Suprapubic skin (tissue), 4 donors: Measurements from ENCODE around the gene MAST1. TPM values are rescaled to one million over a fixed set of nuclear protein-coding genes. Genes with fewer than 3 reads are reported as not detected.
A peak's percentile ranks its signal among the peaks of the same experiment; 100 is the strongest.

ENCODE experiments used
- DNase-seq, 2 donors: peaks; one replicate each; pipeline ENCODE4 v3.0.0-alpha.2; 2019; ENCODE audit warnings: low spot score in 2 of 2
- H3K27ac ChIP-seq: fragments of 200-600 bp; sonication (generic); one replicate; pipeline ENCODE4 v1.5.1; 2019
- H3K27me3 ChIP-seq: fragments of 200-600 bp; sonication (generic); one replicate; pipeline ENCODE4 v1.5.1; 2019
- H3K36me3 ChIP-seq: fragments of 200-600 bp; sonication (generic); one replicate; pipeline ENCODE4 v1.5.1; 2019
- H3K4me1 ChIP-seq: fragments of 200-600 bp; sonication (generic); one replicate; pipeline ENCODE4 v1.5.1; 2019
- H3K4me3 ChIP-seq: fragments of 200-600 bp; sonication (generic); one replicate; pipeline ENCODE4 v1.5.1; 2019; ENCODE audit warnings: mild to moderate bottlenecking
- H3K9me3 ChIP-seq: fragments of 200-600 bp; sonication (generic); one replicate; pipeline ENCODE4 v1.5.1; 2019
- EP300 ChIP-seq: sonication (generic); formaldehyde crosslinking; IDR thresholded peaks from one replicate; pipeline ENCODE4 v1.6.1; 2017; ENCODE audit warnings: antibody characterized with exemption
- POLR2A ChIP-seq, 2 donors: fragments of 450-650 bp; IDR thresholded peaks; one replicate each; pipeline ENCODE4 v1.6.1; 2017; ENCODE audit warnings: antibody characterized with exemption in 2 of 2, mild to moderate bottlenecking in 2 of 2, moderate library complexity in 2 of 2
- POLR2AphosphoS5 ChIP-seq, 3 donors: sonication (generic); formaldehyde crosslinking; IDR thresholded peaks; one replicate each; pipeline ENCODE4 v1.6.1; 2017; ENCODE audit warnings: antibody characterized with exemption in 3 of 3
- WGBS: methylation state at CpG from one replicate; pipeline ENCODE4 v1.1.5; 2018; 5-methylcytosine and 5-hydroxymethylcytosine counted together
- total RNA-seq, 4 donors: library from RNA; depleted of rRNA; stranded (reverse); fragments of >200 nt; gene quantifications; one replicate each; pipeline ENCODE4 v1.1.0, GENCODE V29; 2016
- TF ChIP-seq, protein P1 (sequence below), 2 donors: fragments of 200-600 bp in 1 of 2; fragments of 450-650 bp in 1 of 2; sonication (generic) in 1 of 2; IDR thresholded peaks; one replicate each; pipeline ENCODE4 v1.5.1; 2016 to 2019; ENCODE audit warnings: antibody characterized with exemption in 2 of 2, mild to moderate bottlenecking in 1 of 2, moderate library complexity in 1 of 2

MAST1 gene
- total RNA-seq, 4 donors from 2014 or later, result 2.7 to 5.3 (median 3.7) TPM

DNA sequence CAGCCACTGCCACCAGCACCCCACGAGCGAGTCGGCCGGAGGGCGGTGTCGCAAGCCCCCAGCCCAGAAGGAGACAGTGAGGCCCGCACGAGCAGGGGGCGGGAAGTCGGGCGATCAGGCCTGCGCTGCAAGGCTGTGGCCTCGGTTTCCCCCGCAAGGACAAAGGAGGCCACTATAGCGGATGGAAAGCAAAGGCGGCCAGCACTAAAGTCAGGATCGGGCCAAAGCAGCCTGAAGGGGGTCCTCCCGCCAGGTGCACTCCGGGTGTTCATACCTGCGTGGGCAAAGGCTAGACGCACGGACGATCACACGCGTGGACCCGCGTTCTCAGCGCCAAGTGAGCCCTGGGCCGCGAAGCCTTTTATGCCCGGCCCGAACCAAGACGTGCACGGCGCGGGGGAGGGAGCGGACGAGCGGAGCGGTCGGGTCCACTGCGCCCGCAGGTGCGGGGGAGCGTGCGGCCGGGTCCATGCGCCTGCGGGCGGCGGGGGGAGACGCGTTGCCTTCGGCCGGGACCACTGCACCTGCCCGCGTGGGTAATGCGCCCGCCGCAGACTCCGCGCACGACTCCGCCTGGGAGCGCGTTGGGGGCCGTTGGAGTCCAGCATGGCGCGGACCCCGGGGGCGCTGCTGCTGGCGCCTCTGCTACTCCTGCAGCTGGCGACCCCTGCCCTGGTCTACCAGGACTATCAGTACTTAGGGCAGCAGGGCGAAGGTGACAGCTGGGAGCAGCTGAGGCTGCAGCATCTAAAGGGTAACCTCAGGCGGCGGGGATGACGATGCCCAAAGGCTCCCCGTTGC lies 36.6 kb upstream of the MAST1 start, which contains the start of the genes PRDX2 and THSD8:
Gene PRDX2, minus strand, starts transcription at position 335 of the 801 bp plus-strand sequence. CDS start 539 bp downstream, outside the sequence.
Gene THSD8, plus strand, starts transcription at position 604 of the 801 bp plus-strand sequence. Its CDS starts 3 bp downstream, at position 607.
- WGBS, result 0% methylated on average over 27 of the region's 78 CpGs
- peak; percentile 77 to 90 for DNase-seq

DNA sequence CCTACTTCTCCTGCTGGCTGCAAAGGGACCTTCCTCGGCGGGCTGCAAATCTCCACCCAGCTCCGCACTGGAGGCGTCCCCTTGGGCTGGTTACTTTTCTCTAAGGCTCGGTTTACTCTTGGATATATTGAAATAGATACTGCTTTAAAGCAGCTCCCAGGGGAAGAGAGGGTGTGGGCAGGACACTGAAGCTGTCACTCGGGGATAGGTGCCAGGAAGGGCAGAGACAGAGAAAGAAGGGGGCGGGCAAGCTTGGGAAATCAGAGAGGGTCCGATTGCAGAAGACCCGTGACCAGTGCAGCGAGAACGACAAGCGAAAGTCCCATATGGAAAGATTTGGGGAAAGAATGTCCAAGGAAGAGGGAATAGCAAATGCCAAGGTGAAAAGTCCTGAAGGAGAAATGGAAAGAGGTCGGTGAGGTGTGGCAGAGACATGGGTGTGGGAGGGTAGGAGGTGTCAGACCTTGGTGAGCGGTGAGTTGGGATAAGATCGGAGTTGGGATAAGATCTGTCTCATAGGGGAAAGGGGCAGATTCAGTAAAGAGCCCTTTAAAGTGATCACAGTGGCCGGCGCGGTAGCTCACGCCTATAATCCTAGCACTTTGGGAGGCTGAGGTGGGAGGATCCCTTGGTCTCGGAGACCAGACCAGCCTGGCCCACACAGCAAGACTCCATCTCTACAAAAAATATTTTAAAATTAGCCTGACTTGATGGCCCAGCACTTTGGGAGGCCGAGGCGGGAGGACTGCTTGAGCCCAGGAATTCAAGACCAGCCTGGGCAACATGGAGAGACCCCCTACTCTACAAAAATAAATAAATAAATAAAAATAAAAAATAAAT lies 35.8 kb upstream of the MAST1 start:
- Histone ChIP-seq H3K9me3 (no peaks in the 10 kb centered on the region), H3K4me3 (peak overlapping the region; percentile 80), H3K27ac (peak overlapping the region; percentile 58), H3K4me1 (peaks cover 41% of the 10 kb centered on the region), H3K27me3 (no peaks in the 10 kb centered on the region), H3K36me3 (peaks cover 24% of the 10 kb centered on the region)
- WGBS, result 38% methylated on average over 22 of the region's 22 CpGs
- DNase-seq, result peak in 1 of 2 donors; percentile 74
- TF ChIP-seq EP300, result no peak
- TF ChIP-seq, protein P1, sequence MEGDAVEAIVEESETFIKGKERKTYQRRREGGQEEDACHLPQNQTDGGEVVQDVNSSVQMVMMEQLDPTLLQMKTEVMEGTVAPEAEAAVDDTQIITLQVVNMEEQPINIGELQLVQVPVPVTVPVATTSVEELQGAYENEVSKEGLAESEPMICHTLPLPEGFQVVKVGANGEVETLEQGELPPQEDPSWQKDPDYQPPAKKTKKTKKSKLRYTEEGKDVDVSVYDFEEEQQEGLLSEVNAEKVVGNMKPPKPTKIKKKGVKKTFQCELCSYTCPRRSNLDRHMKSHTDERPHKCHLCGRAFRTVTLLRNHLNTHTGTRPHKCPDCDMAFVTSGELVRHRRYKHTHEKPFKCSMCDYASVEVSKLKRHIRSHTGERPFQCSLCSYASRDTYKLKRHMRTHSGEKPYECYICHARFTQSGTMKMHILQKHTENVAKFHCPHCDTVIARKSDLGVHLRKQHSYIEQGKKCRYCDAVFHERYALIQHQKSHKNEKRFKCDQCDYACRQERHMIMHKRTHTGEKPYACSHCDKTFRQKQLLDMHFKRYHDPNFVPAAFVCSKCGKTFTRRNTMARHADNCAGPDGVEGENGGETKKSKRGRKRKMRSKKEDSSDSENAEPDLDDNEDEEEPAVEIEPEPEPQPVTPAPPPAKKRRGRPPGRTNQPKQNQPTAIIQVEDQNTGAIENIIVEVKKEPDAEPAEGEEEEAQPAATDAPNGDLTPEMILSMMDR (IDR thresholded peaks at IDR 0.05), result no peak
- no peak for TF ChIP-seq POLR2AphosphoS5 (IDR thresholded peaks at IDR 0.05)
- TF ChIP-seq POLR2A (IDR thresholded peaks at IDR 0.05), result no peak

More for the DNA sequence above, 36.6 kb upstream of the MAST1 start, which contains the start of the genes PRDX2 and THSD8:
- Histone ChIP-seq H3K27ac (peak within 1 kb of the TSS; percentile 58), H3K9me3 (no peaks in the 10 kb centered on the region), H3K27me3 (no peaks in the 10 kb centered on the region), H3K4me1 (peaks cover 34% of the 10 kb centered on the region), H3K4me3 (peak within 1 kb of the TSS; percentile 80), H3K36me3 (peaks cover 24% of the 10 kb centered on the region)
- peak in 1 of 3 donors; percentile 44 for TF ChIP-seq POLR2AphosphoS5 (IDR thresholded peaks at IDR 0.05)
- TF ChIP-seq EP300, result no peak
- peak in 1 of 2 donors; percentile 70 for TF ChIP-seq POLR2A (IDR thresholded peaks at IDR 0.05)
- TF ChIP-seq, protein P1 (IDR thresholded peaks at IDR 0.05), result no peak

DNA sequence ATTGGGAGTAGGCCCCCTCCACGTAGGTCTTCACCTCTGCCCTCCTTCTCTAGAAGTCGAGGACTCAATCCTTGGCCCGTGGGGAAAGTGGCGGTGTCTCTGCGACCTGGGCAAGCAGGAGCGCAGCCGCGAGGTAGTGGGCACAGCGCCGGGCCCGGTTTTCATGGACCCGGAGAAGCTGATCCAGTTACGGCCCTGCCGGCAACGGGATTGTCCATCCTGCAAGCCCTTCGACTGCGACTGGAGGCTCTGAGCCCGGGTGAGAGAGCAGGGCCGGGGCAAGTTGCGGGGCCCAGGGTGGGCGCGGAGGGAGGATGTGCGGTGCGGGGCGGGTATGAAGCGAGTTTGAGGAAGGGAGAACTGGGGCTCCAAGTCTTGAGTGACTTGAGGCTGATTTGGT lies 34.3 kb upstream of the MAST1 start:
- TF ChIP-seq POLR2A (IDR thresholded peaks at IDR 0.05) (no peak), POLR2AphosphoS5 (IDR thresholded peaks at IDR 0.05) (no peak), EP300 (no peak)
- TF ChIP-seq, protein P1 (IDR thresholded peaks at IDR 0.05), result no peak
- 95% methylated on average over 26 of the region's 26 CpGs for WGBS
- Histone ChIP-seq H3K27ac (no peak overlapping the region), H3K36me3 (peaks cover 11% of the 10 kb centered on the region), H3K4me3 (no peak overlapping the region), H3K4me1 (peaks cover 41% of the 10 kb centered on the region), H3K27me3 (no peaks in the 10 kb centered on the region), H3K9me3 (no peaks in the 10 kb centered on the region)
- no peak for DNase-seq

DNA sequence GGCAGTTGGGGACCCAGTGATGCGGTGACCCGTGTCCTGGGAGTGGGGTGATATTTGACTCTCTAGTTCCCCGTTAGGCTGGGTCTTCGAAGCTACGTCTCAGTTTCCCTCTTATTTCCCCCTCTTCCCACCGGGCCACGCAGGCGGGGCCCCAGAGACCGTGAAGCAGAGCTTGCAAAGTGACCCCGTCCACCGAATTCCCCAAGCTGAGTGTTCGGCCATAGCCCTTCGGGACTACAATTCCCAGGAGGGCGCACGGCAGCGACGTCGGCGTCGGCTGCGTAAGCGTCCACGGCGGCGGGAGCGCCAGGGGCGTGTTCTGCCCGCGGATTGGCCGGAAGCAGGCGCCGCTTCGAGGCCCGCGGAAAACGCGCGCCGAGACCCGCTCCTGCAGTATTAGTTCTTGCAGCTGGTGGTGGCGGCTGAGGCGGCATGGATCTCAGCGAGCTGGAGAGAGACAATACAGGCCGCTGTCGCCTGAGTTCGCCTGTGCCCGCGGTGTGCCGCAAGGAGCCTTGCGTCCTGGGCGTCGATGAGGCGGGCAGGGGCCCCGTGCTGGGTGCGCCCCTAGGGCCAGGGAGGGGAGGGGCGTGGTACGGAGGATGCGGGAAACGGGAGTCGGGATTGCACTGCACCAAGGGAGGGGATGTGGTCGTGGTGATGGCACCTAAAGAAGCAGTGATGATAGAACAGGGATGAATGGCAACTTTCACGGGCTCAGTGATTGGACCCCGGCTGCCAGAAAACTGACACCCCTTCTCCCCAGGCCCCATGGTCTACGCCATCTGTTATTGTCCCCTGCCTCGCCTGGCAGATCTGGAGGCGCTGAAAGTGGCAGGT lies 31.9 kb upstream of the MAST1 start, which contains the start of gene RNASEH2A:
Gene RNASEH2A, plus strand, starts transcription at position 343 of the 840 bp plus-strand sequence. Its CDS starts 90 bp downstream, at position 433.
- Histone ChIP-seq H3K4me1 (peaks cover 28% of the 10 kb centered on the region), H3K4me3 (peak within 1 kb of the TSS; percentile 58), H3K36me3 (peaks cover 14% of the 10 kb centered on the region), H3K27ac (no peak within 1 kb of the TSS), H3K9me3 (no peaks in the 10 kb centered on the region), H3K27me3 (no peaks in the 10 kb centered on the region)
- TF ChIP-seq, protein P1 (IDR thresholded peaks at IDR 0.05), result no peak
- TF ChIP-seq POLR2AphosphoS5 (IDR thresholded peaks at IDR 0.05), result peak in 1 of 3 donors; percentile 53
- 19% methylated on average over 12 of the region's 66 CpGs for WGBS
- peak; percentile 87 to 92 for DNase-seq
